ENCODE results near the gene KRT6A.

GRCh38 chr12:52540531-52540930, 47.5 kb upstream of the KRT6A start:
- TF ChIP-seq CREB1 (IDR thresholded peaks at IDR 0.05) (no peak), ZNF274 (IDR thresholded peaks at IDR 0.05; ENCODE audit: borderline replicate concordance, extremely low read depth, low read length) (no peak), TBP (IDR thresholded peaks at IDR 0.05; ENCODE audit: low read depth, low read length) (no peak), KDM1A (IDR thresholded peaks at IDR 0.05; ENCODE audit: borderline replicate concordance, low read length) (no peak), EZH2 (IDR thresholded peaks at IDR 0.05; ENCODE audit: low read depth, low read length, severe bottlenecking) (no peak), POLR2A (IDR thresholded peaks at IDR 0.05; ENCODE audit: control extremely low read depth in 1 of 2, low read depth in 2 of 2, low read length in 2 of 2) (no peak), YY1 (IDR thresholded peaks at IDR 0.05; ENCODE audit: low read depth, low read length) (no peak), CTCF (IDR thresholded peaks at IDR 0.05; ENCODE audit: control extremely low read depth in 1 of 3, insufficient read depth in 1 of 3, low read depth in 1 of 3, low read length in 3 of 3) (no peak), SP1 (IDR thresholded peaks at IDR 0.05; ENCODE audit: low read depth, low read length) (no peak), GABPA (IDR thresholded peaks at IDR 0.05; ENCODE audit: borderline replicate concordance, insufficient read depth, low read length) (no peak), MAX (IDR thresholded peaks at IDR 0.05) (no peak)
